GM12873 (cell line): ENCODE results near the gene PANK1.

Experiments
- TF ChIP-seq, protein P1 (sequence below): IDR thresholded peaks from 2 replicates; pipeline ENCODE4 v1.5.1; 2012; ENCODE audit warnings: low read depth, mild to moderate bottlenecking, moderate library complexity, low read length, control low read depth; ENCODE audit not compliant: insufficient read depth; ENCODE audit errors: missing control alignments

PANK1 gene

DNA sequence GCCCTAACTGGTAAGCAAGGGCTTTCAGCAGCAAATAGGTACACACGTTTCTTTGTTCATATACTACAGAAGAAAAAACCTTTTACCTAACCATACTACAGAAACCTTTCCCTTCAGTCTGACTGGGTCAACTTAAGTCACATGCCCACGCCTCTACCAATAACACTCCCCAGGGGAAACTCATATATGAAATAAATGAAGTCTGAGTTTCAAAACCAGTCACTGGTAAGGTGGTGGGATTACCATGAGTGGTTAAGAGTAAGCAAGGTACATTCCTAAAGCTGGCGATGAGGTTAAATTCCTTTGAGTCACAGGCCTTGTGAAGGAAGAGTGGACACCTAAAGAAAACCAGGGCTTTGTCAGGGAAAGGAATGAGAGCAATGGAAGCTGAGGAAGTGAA, 34.9 kb upstream of the PANK1 start:
- TF ChIP-seq, protein P1, sequence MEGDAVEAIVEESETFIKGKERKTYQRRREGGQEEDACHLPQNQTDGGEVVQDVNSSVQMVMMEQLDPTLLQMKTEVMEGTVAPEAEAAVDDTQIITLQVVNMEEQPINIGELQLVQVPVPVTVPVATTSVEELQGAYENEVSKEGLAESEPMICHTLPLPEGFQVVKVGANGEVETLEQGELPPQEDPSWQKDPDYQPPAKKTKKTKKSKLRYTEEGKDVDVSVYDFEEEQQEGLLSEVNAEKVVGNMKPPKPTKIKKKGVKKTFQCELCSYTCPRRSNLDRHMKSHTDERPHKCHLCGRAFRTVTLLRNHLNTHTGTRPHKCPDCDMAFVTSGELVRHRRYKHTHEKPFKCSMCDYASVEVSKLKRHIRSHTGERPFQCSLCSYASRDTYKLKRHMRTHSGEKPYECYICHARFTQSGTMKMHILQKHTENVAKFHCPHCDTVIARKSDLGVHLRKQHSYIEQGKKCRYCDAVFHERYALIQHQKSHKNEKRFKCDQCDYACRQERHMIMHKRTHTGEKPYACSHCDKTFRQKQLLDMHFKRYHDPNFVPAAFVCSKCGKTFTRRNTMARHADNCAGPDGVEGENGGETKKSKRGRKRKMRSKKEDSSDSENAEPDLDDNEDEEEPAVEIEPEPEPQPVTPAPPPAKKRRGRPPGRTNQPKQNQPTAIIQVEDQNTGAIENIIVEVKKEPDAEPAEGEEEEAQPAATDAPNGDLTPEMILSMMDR = no peak

DNA sequence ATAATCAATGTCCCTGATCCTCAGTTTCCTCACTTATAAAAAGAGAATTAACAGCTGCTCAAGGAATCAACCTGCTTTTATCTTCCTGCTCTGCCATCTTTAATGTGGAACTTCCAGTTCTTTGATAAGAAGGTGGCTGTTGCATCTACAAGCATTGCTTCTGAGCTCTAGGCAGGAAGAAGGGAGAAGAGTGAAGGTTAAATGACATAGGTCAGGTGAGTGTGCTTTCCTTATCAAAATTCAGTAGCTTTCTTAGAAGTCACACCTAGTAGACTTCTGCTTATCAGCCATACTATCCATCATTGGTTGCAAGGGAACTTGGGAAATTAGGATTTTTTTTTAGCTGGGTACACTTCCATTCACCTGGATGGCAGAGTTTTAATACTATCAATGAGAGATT, 32.3 kb upstream of the PANK1 start:
- TF ChIP-seq, protein P1 = no peak

DNA sequence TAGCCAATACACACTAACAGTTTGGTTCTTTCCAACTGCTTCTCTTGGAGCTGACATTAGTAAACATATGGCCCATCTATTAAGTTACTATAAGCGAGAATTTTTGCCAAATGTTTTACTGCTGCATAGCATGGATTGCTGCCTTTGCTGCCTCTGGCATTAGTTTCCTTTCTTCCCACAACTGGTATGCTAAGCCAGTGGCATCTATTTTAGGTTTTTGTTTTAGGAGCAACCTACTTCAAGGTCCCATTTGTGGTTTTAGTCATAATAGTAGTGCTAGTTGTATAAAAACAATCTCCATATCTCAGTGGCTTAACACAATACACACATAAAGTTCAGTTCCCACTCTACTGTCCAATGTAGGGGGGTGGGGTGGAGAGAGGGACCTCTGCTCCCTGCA, 25.9 kb upstream of the PANK1 start:
- TF ChIP-seq, protein P1 = no peak

DNA sequence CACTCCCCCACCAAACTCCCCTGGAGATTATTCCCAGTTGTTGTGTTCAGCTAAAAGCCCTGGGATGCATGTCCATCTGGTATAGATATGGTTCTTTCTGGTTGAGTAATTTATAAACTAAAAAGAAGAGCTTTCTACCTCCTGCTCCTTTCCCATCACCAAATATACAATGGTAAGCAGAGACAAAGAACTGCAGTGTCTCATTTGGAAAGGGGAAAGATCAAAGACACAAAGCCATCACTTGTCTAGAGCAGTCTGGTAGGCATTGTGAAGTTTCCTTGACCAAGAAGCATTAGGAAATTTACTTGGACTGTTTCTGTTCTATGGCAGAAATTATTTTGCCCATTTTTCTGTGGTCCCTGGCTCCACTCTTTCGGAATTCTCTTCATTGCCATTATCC, 24.9 kb upstream of the PANK1 start:
- TF ChIP-seq, protein P1 = no peak

DNA sequence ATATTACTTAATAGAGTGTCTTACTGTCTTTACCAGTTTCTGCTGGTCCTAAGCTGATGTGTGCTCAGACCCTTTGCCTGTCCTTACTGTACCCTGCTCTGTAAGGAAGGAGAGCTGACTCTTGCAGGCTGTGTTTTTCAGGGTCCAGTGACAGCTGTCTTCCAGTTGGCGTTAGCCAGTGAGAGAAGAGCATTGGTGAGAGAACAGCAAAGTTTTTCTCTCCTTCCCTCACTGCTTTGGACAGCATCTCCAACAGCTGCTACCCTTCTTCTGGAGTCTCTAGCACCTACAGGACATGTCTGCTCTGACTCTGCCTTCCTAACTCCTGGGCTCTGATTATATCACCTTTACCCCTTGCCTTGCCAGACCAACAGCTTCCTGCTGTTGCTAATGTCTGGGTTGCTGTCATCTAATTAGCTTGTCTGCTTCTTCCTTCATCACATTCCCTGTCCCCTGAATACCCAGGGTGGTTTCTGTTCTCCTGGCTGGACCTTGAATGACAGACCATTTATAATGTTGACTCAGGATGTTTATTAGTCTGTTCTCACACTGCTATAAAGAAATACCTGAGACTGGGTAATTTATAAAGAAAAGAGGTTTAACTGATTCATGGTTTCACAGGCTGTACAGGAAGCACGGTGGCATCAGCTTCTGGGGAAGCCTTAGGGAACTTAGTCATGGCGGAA, 23.5 kb upstream of the PANK1 start:
- TF ChIP-seq, protein P1 = no peak

DNA sequence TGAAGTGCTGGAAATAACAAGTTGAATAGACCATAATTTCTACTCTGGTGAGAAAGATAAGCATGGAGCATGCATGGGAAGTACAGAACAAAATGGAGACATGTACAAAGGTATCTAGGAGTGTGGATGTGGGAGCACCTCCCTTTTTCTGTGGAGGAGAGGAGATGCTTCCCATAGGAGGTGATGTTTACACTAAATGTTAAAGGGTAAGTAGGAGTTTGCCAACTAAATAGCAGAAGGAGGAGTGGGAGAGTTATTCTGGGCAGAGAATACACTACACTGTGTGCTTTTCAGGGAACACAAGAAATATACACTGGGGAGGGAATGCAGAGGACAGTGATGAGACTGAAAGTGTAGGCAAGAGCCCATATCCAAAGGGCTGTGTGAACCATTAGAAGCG, 21.1 kb upstream of the PANK1 start:
- TF ChIP-seq, protein P1 = no peak

DNA sequence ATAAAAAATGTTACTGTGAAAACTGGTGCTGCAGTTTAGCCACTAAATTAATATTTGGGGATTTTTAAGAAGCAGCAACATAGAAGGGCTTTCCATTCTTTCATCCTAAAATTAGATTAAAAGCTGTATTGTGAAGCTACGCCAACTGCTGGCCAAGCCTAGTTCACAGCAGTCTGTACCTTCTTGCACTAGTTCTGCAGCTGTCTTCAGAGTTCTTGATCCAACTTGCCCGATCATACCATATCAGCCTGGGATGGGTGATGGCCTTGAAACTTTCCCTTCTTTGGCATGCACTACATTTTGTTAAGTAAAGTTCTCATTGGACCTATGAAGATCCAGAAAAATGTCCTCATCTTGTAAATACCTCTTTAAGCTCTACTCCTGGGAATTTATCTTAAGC, 20.3 kb upstream of the PANK1 start:
- TF ChIP-seq, protein P1 = no peak
